Mucosa of stomach (tissue), 1 donor: Measurements from ENCODE around the gene FLT4.

Experiments used
- H3K27me3 ChIP-seq: one replicate; pipeline ENCODE4 v1.7.0; 2013; ENCODE audit warnings: mild to moderate bottlenecking, low read length; ENCODE audit not compliant: control insufficient read depth, insufficient read depth
- H3K36me3 ChIP-seq: one replicate; pipeline ENCODE4 v1.7.0; 2013; ENCODE audit warnings: low read length; ENCODE audit not compliant: control insufficient read depth, insufficient read depth
- H3K4me1 ChIP-seq: one replicate; pipeline ENCODE4 v1.7.0; 2013; ENCODE audit warnings: mild to moderate bottlenecking, low read length; ENCODE audit not compliant: control insufficient read depth, insufficient read depth
- H3K4me3 ChIP-seq: one replicate; pipeline ENCODE4 v1.7.0; 2013; ENCODE audit warnings: low read length
- H3K9ac ChIP-seq: one replicate; pipeline ENCODE4 v1.7.0; 2013; ENCODE audit warnings: mild to moderate bottlenecking, low read length, moderate library complexity
- H3K9me3 ChIP-seq: one replicate; pipeline ENCODE4 v1.7.0; 2013; ENCODE audit warnings: mild to moderate bottlenecking, low read length, moderate library complexity; ENCODE audit not compliant: control insufficient read depth
- donor health status: Pancreatic carcinoma.

The FLT4 gene

DNA sequence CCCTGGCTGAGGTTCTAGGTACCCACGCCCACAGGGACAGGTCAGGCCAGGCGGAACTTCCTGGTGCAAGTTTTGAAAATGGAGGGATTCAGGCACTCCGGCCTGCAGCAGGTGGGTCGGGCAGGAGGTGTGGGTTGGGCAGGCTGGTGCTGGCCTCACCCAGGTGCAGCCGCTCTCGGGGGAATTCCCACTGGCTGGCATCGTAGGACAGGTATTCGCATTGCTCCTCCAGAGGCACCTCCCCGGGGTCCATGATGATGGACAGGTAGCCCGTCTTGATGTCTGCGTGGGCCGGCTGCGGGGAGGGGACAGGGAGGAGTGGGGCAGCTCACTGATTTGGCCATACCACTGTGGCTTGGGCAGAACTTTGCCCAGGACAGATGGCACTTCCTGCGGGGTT is 29.4 kb downstream of the FLT4 start:
- H3K27me3 ChIP-seq: peaks cover 12% of the 10 kb centered on the region
- no peaks in the 10 kb centered on the region for H3K4me1 ChIP-seq
- no peak overlapping the region for H3K4me3 ChIP-seq
- no peaks in the 10 kb centered on the region for H3K9me3 ChIP-seq
- no peak overlapping the region for H3K9ac ChIP-seq
- no peaks in the 10 kb centered on the region for H3K36me3 ChIP-seq

DNA sequence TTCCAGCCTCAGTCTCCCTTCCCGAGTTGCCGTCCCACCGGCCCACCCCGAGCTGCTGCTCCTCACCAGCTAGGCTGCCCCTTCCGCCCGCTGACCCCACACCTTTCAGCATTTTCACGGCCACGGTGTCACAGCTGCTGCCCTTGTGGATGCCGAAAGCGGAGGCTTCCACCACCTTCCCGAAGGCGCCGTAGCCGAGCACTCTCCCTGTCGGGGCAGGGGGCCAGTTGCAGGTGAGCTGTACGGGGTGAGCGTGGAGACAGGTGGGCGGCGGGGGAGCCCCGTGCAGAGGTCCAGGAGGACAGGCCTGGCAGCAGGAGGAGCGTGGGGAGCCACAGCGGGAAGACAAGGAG is 29.9 kb downstream of the FLT4 start:
- Histone ChIP-seq H3K4me1 (no peaks in the 10 kb centered on the region), H3K27me3 (peaks cover 12% of the 10 kb centered on the region), H3K4me3 (no peak overlapping the region), H3K9me3 (no peaks in the 10 kb centered on the region), H3K36me3 (no peaks in the 10 kb centered on the region), H3K9ac (no peak overlapping the region)

DNA sequence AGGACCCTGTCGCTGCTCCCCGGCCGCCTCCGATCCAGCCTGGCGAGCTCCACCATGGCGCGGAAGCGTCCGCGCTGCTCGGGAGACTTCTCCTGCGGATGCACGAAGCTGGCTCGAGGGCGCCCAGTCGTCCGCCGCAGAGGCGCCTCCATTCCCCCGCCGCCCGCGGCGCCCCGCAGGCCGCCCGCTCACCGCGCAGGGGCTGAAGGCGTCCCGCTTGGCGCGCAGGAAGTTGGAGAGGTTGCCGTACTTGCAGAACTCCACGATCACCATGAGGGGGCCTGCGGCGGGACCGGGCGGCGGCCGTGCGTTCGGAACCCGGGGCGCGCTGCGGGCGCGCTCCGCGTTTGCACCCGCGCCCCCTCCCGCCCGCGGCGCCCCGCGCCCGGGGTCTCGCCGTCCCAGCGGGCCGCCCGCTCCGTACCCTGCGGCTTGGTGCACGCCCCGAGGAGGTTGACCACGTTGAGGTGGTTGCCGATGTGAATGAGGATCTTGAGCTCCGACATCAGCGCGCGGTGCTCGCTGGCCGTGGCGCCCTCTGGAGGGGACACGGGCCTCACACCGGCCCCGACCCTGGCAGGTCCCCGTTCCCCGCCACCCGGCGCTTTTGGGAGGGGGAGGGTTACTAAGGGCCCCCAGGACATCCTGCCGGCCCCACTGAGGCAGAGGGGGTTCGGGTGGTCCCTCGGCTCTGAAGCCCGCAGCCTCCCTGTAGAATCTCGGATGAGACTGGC is 30.4 kb downstream of the FLT4 start:
- peaks cover 12% of the 10 kb centered on the region for H3K27me3 ChIP-seq
- no peak overlapping the region for H3K9ac ChIP-seq
- H3K9me3 ChIP-seq: no peaks in the 10 kb centered on the region
- no peaks in the 10 kb centered on the region for H3K36me3 ChIP-seq
- no peaks in the 10 kb centered on the region for H3K4me1 ChIP-seq
- no peak overlapping the region for H3K4me3 ChIP-seq

DNA sequence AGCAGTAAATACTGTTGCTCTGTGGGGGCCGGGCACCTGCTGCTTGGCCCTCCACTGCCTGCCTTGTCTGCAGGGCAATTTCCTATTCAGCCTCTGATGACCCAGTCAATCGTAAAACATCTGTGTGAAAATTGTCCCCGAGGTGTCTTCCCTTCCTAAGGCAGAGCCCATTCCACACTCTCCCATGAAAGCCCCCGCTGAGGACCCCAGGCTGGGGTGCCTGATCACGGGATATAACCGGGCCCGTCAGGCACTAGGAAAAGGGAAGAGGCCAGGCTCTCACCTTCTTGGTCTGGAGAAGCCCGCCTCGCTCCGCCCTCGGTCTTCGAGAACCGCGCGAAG is 30.9 kb downstream of the FLT4 start:
- Histone ChIP-seq H3K4me1 (no peaks in the 10 kb centered on the region), H3K4me3 (no peak overlapping the region), H3K9me3 (no peaks in the 10 kb centered on the region), H3K27me3 (peaks cover 12% of the 10 kb centered on the region), H3K9ac (no peak overlapping the region), H3K36me3 (no peaks in the 10 kb centered on the region)

DNA sequence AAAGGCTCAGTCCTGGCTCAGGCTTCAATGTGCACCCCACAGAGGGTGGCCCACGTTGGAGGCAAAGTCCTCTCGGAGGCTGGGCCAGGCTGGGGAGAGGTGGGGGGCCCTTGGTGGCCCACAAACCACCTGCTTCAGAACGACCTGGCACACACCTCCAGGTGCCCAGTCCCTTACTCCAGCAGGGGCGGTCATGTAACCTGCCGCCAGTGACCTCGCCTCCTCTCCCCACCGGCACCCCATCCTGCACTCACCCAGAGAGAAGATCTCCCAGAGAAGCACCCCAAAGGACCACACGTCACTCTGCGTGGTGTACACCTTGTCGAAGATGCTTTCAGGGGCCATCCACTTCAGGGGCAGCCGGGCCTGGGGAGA is 35.6 kb downstream of the FLT4 start:
- H3K9ac ChIP-seq: no peak overlapping the region
- H3K4me1 ChIP-seq: no peaks in the 10 kb centered on the region

DNA sequence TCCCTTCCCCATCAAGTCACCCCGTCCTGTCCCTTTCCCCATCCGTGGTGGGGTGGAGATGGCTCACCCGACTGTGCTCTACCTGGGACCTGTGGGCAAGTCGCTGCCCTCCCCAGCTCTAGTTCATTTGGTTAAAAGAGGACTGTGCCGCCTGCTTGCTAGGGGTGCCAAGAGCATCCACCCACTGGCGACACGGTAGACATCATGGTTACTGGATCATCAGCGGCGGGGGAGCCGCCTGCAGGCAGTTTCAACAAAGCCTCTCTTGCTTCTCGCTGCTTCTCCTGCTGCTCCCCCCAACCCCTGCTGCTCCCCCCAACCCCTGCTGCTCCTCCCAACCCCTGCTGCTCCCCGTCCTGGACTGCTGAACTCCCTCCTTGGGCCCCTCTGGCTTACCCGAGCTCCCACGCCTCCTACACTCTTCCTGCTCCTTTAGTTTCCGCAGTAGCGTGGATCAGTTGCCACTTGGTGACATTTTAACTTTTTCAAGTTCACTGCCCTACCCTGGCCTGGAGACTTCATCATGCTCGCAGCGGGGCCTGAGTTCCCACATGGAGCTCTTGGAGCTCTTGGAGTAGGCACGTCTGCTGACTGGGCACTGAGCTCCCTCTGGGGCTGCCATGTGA is 36.1 kb downstream of the FLT4 start:
- no peak overlapping the region for H3K4me3 ChIP-seq

More for the DNA sequence above, 35.6 kb downstream of the FLT4 start:
- no peaks in the 10 kb centered on the region for H3K36me3 ChIP-seq
- no peak overlapping the region for H3K4me3 ChIP-seq
- peaks cover 8% of the 10 kb centered on the region for H3K27me3 ChIP-seq
- H3K9me3 ChIP-seq: no peaks in the 10 kb centered on the region

DNA sequence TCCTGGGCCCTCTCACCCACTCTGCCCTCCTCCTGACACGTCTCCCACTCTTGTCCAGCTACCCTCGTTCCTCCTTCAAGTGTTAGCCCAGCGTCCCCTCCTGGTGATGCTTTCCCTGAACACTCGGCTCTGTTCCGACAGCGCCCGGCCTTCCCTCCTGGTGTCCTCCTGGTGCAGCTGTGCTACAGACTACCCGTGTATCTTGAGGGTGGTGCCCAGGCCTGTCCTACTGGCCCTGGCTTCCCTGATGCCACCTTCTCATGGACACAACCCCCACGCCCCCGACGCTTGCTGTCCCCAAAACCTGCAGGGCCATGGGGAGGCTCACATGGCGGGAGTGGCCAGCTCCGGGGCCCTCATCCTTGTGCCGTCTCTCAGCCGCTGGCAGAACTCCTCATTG is 36.7 kb downstream of the FLT4 start:
- Histone ChIP-seq H3K27me3 (peaks cover 3% of the 10 kb centered on the region), H3K4me3 (no peak overlapping the region), H3K4me1 (no peaks in the 10 kb centered on the region), H3K9ac (no peak overlapping the region), H3K36me3 (no peaks in the 10 kb centered on the region), H3K9me3 (no peaks in the 10 kb centered on the region)

More for the DNA sequence above, 36.1 kb downstream of the FLT4 start:
- H3K36me3 ChIP-seq: no peaks in the 10 kb centered on the region
- no peaks in the 10 kb centered on the region for H3K4me1 ChIP-seq
- H3K27me3 ChIP-seq: peaks cover 3% of the 10 kb centered on the region
- no peaks in the 10 kb centered on the region for H3K9me3 ChIP-seq
- H3K9ac ChIP-seq: no peak overlapping the region

DNA sequence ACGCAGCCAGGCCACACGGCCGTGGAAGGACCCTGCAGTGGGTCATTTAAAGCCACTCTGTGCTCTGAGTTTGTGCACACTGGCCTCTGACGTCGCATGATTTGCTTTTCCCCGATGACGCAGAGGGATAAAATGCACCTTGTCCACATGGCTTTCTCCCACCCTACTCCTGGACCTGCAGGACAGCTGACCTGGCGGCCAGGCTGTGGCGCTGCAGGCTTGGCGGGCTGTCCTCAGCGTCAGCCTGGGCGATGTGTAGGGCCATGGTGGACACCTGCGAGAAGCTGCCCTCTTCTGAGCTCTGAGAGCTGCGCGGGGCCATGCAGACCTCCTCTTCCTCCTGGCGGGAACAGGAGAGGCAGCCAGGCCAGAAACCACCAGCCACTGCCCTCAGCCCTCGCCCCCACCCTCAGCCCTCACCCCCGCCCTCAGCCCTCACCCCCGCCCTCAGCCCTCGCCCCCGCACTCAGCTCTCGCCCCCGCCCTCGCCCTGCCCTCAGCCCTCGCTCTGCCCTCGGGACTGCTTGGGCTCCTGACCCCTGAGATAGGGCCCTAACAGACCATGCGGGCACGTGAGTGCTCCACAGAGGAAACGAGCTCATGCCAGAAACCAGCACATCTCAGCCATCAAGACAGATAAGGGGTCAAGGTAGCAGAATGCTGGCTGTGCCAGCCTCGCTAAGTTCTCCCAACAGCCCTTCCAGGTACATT is 38.1 kb downstream of the FLT4 start:
- Histone ChIP-seq H3K4me1 (no peaks in the 10 kb centered on the region), H3K27me3 (peaks cover 3% of the 10 kb centered on the region), H3K9ac (no peak overlapping the region)

DNA sequence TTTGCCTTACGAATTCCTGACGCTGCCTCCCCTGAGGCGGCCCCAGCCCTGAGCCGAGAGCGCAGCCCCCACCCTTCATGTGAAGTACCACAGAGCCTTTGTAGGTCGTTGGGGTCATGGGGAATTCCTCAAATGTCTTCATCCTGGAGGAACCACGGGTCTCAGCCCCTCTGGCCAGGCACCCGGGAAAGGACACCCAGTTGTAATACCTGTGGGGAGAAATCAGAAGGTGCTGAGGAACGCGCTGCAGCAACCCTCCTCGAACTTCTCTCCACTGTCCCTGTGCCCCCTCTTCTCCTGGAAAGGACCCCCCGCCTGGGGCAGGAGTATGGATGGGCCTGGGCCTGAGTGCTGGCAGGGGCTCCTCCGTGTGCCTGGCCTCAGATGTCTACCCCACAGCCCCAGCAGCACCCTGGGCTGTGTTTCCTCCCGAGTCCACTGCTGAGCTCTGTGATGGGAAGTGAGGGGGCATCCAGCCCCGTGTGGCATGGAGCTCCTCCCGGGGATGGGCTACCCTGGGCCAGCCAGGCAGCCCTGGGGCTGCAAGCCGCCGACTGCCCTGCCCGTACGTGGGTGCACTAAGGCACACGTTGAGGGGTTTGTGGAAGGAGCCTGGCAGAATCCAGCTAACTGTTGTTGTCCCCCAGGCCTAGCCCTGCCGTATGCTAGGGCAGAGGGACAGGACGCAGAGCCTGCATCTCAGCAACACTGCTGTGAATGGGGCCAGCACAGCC is 39.4 kb downstream of the FLT4 start:
- H3K36me3 ChIP-seq: no peaks in the 10 kb centered on the region
- H3K9me3 ChIP-seq: no peaks in the 10 kb centered on the region

More for the DNA sequence above, 38.1 kb downstream of the FLT4 start:
- no peak overlapping the region for H3K4me3 ChIP-seq
- no peaks in the 10 kb centered on the region for H3K9me3 ChIP-seq
- no peaks in the 10 kb centered on the region for H3K36me3 ChIP-seq

DNA sequence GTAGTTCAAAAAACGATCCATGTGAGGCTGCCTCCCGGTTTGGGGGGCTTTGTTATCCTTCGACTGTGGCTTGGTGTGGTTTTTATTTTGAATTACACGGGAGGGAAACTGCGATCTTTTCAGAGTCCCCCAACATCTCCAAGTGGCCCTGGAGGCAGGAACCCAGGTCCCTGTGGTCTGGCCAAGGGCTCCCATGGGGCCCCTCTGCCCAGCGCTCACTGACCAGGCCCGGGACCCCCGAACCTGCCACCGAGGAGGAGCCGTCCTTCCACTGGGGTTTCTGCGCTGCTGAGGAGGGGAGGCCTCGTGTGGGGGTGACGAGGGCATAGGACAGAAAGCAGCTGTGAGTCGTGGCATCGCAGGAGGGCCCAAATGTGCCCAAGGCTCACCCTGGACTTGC is 40.0 kb downstream of the FLT4 start:
- no peak overlapping the region for H3K9ac ChIP-seq
- H3K27me3 ChIP-seq: peaks cover 3% of the 10 kb centered on the region
- no peaks in the 10 kb centered on the region for H3K4me1 ChIP-seq
- no peaks in the 10 kb centered on the region for H3K36me3 ChIP-seq
- no peak overlapping the region for H3K4me3 ChIP-seq
- H3K9me3 ChIP-seq: no peaks in the 10 kb centered on the region

More for the DNA sequence above, 39.4 kb downstream of the FLT4 start:
- Histone ChIP-seq H3K4me3 (no peak overlapping the region), H3K27me3 (peaks cover 3% of the 10 kb centered on the region), H3K9ac (no peak overlapping the region), H3K4me1 (no peaks in the 10 kb centered on the region)

DNA sequence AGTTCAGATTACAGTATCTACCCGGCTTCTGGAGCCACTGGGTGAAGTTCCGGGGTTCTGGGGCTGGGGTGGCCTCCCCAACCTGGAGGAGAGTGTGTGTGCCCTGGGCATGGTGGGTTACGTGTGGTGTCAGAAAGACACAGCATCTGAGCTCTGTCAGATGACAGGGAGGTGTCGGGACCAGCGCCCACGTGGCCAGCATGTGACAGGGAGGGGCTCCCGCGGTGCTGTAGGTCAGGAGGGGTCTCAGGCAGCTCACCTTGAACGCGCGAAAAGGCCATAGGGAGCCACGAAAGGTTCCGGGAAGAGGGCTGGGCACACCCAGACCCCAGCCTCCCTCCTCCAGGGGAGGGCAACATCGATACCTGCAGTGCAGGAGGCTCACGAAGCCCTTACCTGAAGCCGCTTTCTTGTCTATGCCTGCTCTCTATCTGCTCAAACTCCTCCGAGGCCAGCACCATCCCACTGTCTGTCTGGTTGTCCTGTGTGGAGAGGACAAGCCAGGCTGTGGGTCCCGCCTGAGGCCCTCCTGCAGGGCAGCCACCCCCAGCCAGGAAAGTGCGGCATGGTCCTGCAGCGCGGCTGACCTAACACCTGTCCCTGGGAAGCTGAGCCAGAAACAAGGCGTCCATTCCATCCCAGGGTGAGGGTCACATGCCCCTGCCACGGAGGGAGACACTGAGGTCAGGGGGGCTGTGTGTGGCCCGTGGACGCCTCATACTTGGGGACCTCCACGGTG is 40.7 kb downstream of the FLT4 start:
- H3K9me3 ChIP-seq: no peaks in the 10 kb centered on the region
- no peak overlapping the region for H3K9ac ChIP-seq
- peaks cover 3% of the 10 kb centered on the region for H3K27me3 ChIP-seq
- H3K4me1 ChIP-seq: no peaks in the 10 kb centered on the region
- H3K4me3 ChIP-seq: no peak overlapping the region
- H3K36me3 ChIP-seq: no peaks in the 10 kb centered on the region
